OCI-LY7 (cell line): ENCODE results near the gene NEDD8. TPM values are rescaled to one million over a fixed set of nuclear protein-coding genes. Genes with fewer than 3 reads are reported as not detected.

Experiments used
- BruUV-seq: library from RNA; stranded (reverse); fragments of 400-500 nt; replicated peaks from 2 replicates; lab custom pipeline; 2021; lab: Mats Ljungman, UMichigan
- CTCF ChIA-PET: fragments of 300-600 bp; sonication (Branson Sonifier 250); formaldehyde crosslinking; loops from one replicate; lab custom pipeline; 2022; ENCODE audit warnings: antibody characterized with exemption; ENCODE audit not compliant: unreplicated experiment; lab: Charles Lee
- POLR2A ChIA-PET: fragments of 300-600 bp; sonication (Branson Sonifier 250); formaldehyde crosslinking; loops from one replicate; lab custom pipeline; 2022; ENCODE audit warnings: antibody characterized with exemption; lab: Charles Lee
- DNase-seq: peaks from one replicate; pipeline ENCODE4 v3.0.0-alpha.2; 2015; ENCODE audit warnings: low spot score
- H2AFZ ChIP-seq: fragments of 200-600 bp; sonication (generic), shearing (Covaris generic); 2 replicates; pipeline ENCODE4 v1.6.1; 2014; ENCODE audit warnings: mild to moderate bottlenecking, antibody characterized with exemption, low read length, moderate library complexity
- H3K27ac ChIP-seq: fragments of 200-600 bp; sonication (generic); 2 replicates; pipeline ENCODE4 v1.5.1; 2014; ENCODE audit warnings: mixed run types, low read depth, mild to moderate bottlenecking, moderate library complexity, low read length, inconsistent platforms; ENCODE audit not compliant: poor library complexity, severe bottlenecking
- H3K36me3 ChIP-seq: fragments of 200-600 bp; sonication (generic); 2 replicates; pipeline ENCODE4 v1.6.1; 2014; ENCODE audit warnings: mild to moderate bottlenecking, antibody characterized with exemption, low read length, moderate library complexity, mixed read lengths; ENCODE audit not compliant: insufficient read depth
- H3K4me1 ChIP-seq: fragments of 200-600 bp; sonication (generic); 2 replicates; pipeline ENCODE4 v1.5.1; 2014; ENCODE audit warnings: mild to moderate bottlenecking, low read length; ENCODE audit not compliant: insufficient read depth, poor library complexity, severe bottlenecking
- H3K4me2 ChIP-seq: fragments of 200-600 bp; sonication (generic); 2 replicates; pipeline ENCODE4 v1.6.1; 2014; ENCODE audit warnings: mild to moderate bottlenecking, low read length
- H3K4me3 ChIP-seq: fragments of 200-600 bp; sonication (generic); 2 replicates; pipeline ENCODE4 v1.5.1; 2014; ENCODE audit warnings: mild to moderate bottlenecking, low read depth, low read length; ENCODE audit not compliant: poor library complexity, severe bottlenecking
- H3K79me2 ChIP-seq: fragments of 200-600 bp; sonication (generic); 2 replicates; pipeline ENCODE4 v1.6.1; 2016; ENCODE audit warnings: low read depth, mild to moderate bottlenecking, low read length, moderate library complexity, mixed read lengths; ENCODE audit not compliant: insufficient read depth
- H3K9me2 ChIP-seq: fragments of 200-600 bp; sonication (generic); 2 replicates; pipeline ENCODE4 v1.6.1; 2016; ENCODE audit warnings: mild to moderate bottlenecking, low read length, mixed read lengths; ENCODE audit not compliant: insufficient read depth
- H3K9me3 ChIP-seq: fragments of 200-600 bp; sonication (generic); 2 replicates; pipeline ENCODE4 v1.6.1; 2014; ENCODE audit warnings: mild to moderate bottlenecking, mixed run types, low read length, mixed read lengths
- H4K20me1 ChIP-seq: fragments of 200-600 bp; sonication (generic); 2 replicates; pipeline ENCODE4 v1.6.1; 2014; ENCODE audit warnings: mild to moderate bottlenecking, antibody characterized with exemption, low read length, moderate library complexity, mixed read lengths; ENCODE audit not compliant: insufficient read depth
- EZH2phosphoT487 ChIP-seq: fragments of 200-600 bp; sonication (generic); IDR thresholded peaks from 2 replicates; pipeline ENCODE4 v1.6.1; 2018; ENCODE audit warnings: low read depth, borderline replicate concordance, mild to moderate bottlenecking, mixed run types, antibody characterized with exemption, low read length, moderate library complexity, mixed read lengths
- intact Hi-C: fragments of 100-400 bp; cut with micrococcal nuclease; formaldehyde crosslinking; loops from one replicate; pipeline ENCODE4 v1.10.0; 2022; ENCODE audit not compliant: unreplicated experiment
- total RNA-seq, 2 experiments: library from RNA; depleted of rRNA in 1 of 2; stranded (reverse); fragments of >200 nt in 1 of 2; shearing (Covaris generic) in 1 of 2; gene quantifications; 2 replicates each; pipeline ENCODE4 v1.2.3, GENCODE V29; 2014 to 2022
- TF ChIP-seq, protein P1 (sequence below): fragments of 200-600 bp; sonication (generic); conservative IDR thresholded peaks from 2 replicates; pipeline ENCODE4 v1.5.1; 2014; ENCODE audit warnings: mild to moderate bottlenecking, antibody characterized with exemption, low read length, moderate library complexity, mixed read lengths

Gene NEDD8
- total RNA-seq, 2 experiments from 2014 or later = 167 to 174 TPM

DNA sequence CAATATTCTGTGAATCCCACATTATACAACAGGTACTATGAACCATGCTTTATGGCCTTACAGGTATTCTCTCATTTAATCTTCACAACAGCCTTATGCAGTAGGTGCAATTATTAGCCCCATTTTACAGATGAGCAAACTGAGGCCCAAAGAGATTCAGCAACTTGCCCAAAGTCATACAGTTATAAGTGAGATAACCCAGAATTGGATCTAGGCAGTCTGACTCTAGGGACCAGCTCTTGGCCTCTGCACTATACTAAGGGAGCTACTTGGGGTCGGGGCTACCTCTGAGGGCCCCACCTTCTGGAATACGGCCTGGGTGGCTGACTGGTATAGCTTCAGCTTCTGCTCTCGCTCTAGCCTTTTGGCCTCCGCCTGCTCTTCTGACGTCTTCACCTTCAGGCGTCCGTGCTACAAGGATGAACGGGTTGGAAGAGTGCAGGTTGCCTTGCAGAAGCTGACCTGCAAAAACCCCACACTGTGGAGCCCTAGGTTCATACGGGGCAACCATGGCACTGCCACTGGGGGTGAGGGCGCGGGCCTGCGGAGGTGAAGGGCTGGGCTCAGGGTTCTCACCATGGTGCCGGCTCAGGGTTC, 38.5 kb upstream of the NEDD8 start:
- intact Hi-C loops = loop anchor here (1.0 to 2.0 kb wide), 3 partner anchors 28 to 54 kb away; partner anchors contain the start of genes DHRS1, MDP1, NOP9 and TINF2
- TF ChIP-seq EZH2phosphoT487 = no peak
- TF ChIP-seq, protein P1, sequence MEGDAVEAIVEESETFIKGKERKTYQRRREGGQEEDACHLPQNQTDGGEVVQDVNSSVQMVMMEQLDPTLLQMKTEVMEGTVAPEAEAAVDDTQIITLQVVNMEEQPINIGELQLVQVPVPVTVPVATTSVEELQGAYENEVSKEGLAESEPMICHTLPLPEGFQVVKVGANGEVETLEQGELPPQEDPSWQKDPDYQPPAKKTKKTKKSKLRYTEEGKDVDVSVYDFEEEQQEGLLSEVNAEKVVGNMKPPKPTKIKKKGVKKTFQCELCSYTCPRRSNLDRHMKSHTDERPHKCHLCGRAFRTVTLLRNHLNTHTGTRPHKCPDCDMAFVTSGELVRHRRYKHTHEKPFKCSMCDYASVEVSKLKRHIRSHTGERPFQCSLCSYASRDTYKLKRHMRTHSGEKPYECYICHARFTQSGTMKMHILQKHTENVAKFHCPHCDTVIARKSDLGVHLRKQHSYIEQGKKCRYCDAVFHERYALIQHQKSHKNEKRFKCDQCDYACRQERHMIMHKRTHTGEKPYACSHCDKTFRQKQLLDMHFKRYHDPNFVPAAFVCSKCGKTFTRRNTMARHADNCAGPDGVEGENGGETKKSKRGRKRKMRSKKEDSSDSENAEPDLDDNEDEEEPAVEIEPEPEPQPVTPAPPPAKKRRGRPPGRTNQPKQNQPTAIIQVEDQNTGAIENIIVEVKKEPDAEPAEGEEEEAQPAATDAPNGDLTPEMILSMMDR = no peak
- Histone ChIP-seq H3K27ac (peak overlapping the region; percentile 84), H3K4me1 (peaks cover 42% of the 10 kb centered on the region), H3K9me2 (no peaks in the 10 kb centered on the region), H3K9me3 (no peaks in the 10 kb centered on the region), H3K4me2 (peak overlapping the region; percentile 82), H3K36me3 (no peaks in the 10 kb centered on the region), H4K20me1 (no peaks in the 10 kb centered on the region), H3K4me3 (peak overlapping the region; percentile 84), H3K79me2 (no peaks in the 10 kb centered on the region), H2AFZ (peak overlapping the region; percentile 68; the same call in 1 of the 2 replicates)
- DNase-seq = no peak
- no TSS peak for BruUV-seq
- ChIA-PET CTCF (interaction anchor here (1.2 to 1.9 kb wide), 3 partner anchors 24 to 38 kb away, joined by 4 to 8 read pairs (median 5); partner anchors contain the start of genes CIDEB and TINF2), POLR2A (interaction anchor here (0.6 to 3.2 kb wide), 10 partner anchors 14 to 124 kb away, joined by 3 to 21 read pairs (median 4); partner anchors contain the start of genes CHMP4A, GMPR2, MDP1 and NEDD8)

DNA sequence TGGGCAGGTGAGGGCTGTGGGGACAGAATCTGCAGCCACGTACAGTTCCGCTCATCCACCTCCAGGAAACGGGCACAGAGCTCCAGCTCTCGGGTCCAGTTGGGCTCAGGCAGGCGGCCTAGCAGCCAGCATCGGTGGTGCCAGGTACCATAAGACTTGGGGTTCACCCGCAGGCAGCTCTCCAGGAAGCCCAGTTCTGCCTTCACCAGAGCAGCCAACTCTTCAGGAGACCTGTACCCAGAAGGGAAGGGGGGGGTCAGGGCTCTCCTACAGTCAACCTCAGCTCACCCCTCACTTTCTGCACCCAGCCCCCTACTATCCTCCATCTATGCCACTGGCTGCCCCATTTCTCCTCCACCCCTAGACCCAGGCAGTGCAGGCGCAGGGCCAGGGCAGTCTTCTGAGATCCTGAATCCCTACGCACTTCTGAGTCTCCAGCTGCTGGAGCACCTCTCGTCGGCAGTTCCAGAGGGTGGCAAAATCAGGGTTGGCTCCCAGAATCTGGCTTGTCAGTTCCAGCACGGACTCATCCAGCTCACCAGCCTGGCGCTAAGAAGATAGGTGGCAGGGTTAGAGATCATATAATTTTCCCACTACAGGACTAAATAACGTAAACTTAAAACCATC, 37.9 kb upstream of the NEDD8 start:
- peaks cover 36% of the 10 kb centered on the region for H3K4me1 ChIP-seq

More for the DNA sequence above, 37.9 kb upstream of the NEDD8 start:
- Histone ChIP-seq H3K9me3 (no peaks in the 10 kb centered on the region), H3K79me2 (no peaks in the 10 kb centered on the region), H3K36me3 (no peaks in the 10 kb centered on the region), H3K4me2 (peak overlapping the region; percentile 82), H3K4me3 (peak overlapping the region; percentile 84), H3K9me2 (no peaks in the 10 kb centered on the region), H3K27ac (no peak overlapping the region), H4K20me1 (no peaks in the 10 kb centered on the region), H2AFZ (no peak overlapping the region)
- ChIA-PET CTCF (interaction anchor here (1.3 kb wide), 1 partner anchor 28 kb away, joined by 5 read pairs; the partner anchor contains the start of gene TINF2), POLR2A (interaction anchor here (0.6 to 3.2 kb wide), 8 partner anchors 13 to 134 kb away, joined by 3 to 21 read pairs (median 4); partner anchors contain the start of genes GMPR2, MDP1, NEDD8 and TINF2)
- DNase-seq = no peak
- intact Hi-C loops = loop anchor here (2.0 kb wide), 1 partner anchor 29 kb away; the partner anchor contains the start of genes DHRS1 and NOP9
- BruUV-seq = no TSS peak
- TF ChIP-seq, protein P1 = no peak
- TF ChIP-seq EZH2phosphoT487 = no peak
